Stimulated activated CD8-positive, alpha-beta memory T cell treated with anti-CD3 and anti-CD28 coated beads, Interleukin-15, amount 100 ng/mL, for 1 hour (primary cell): Measurements from ENCODE around the gene MIPEP.
"Not testable (repeated sequence)": the region's sequence is repeated elsewhere in the genome, so short reads cannot be mapped to it uniquely, and the experiment has no call there.

Experiments used
- DNase-seq: peaks from one replicate; pipeline ENCODE4 v3.0.0-alpha.2; 2020; ENCODE audit warnings: low read depth

The MIPEP gene

DNA sequence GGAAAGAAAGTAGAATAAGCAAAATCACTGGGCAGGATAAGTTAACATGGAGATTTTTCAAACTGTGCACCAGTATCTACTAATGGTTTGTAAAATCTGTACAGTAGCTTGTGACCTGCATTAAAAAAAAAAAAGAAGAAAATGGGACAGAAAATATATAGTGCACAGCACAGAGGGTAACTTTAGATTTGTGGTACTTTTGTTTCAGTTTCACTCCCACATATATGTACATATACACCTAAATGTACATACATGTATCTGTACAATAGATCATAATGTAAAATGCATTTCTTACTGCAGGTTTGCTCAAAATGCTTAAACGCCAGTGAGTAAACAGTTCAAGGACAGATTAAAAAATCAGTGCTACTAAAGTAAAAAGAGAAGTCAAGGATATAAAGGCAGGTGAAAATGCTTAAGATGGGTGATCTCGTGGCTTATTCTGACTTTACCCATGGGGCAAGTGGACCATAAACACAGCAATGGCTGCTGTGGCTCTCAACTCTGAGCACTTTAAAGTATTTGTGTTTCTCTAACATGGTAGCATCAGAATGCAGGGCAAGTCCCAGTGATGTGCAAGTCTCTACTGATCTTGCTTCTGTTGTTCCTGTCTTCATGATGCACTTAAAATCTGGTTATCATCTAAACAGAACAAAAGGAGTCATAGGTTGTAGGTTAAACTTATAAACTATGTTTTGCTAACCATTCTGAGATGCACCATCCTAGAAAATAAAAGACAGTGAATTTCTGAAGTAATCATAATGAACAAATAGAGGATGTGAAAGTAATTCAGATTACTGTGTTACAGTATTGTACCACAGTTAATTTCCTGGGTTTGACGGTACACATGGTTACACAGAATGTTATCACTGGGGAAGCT lies 112.3 kb downstream of the MIPEP start:
- no peak for DNase-seq

DNA sequence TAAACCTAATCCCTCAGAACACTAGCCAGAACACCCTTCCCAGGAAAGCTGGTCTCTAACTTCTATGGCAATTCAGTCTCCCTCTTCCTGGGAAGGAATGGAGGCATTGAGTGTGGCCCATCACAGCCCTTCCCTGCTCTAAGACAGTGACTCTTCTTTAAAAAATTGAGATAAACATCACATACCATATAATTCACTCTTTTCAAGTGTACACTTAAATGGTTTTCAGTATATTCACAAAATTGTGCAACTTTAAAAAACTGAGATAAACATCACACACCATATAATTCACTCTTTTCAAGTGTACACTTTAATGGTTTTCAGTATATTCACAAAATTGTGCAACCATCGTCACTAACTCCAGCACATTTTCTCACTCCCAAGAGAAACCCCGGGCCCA lies 116.5 kb downstream of the MIPEP start:
- DNase-seq, result no peak

GRCh38 chr13:23771956-23772355 lies 117.2 kb downstream of the MIPEP start:
- DNase-seq, result no peak

GRCh38 chr13:23771552-23771951 lies 117.6 kb downstream of the MIPEP start:
- no peak for DNase-seq

GRCh38 chr13:23770973-23771372 lies 118.2 kb downstream of the MIPEP start:
- DNase-seq, result no peak

GRCh38 chr13:23770428-23770827 lies 118.8 kb downstream of the MIPEP start:
- DNase-seq, result no peak

DNA sequence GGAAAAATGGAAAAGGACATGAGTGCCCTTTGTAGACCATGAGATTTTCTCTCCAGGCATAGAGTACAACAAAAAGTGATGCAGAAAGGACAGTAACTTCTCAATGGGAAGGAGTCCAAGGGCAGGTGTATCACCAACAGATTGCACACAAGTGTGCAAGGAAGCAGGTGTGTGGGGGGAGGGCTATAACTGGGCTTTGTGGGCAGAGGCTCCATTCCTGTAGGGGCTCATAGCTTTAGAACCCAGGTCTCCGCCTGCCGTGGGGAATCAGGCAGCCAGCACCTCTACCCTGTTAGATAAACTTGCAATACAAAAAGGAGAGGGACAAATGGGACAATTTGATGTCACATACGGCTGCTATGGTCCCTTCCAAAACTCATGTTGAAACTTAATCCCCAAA lies 119.8 kb downstream of the MIPEP start:
- DNase-seq, result no peak

GRCh38 chr13:23767838-23768237 lies 121.4 kb downstream of the MIPEP start:
- no peak for DNase-seq

- DNase-seq, result no peak
These were observed 122.3 kb downstream of the MIPEP start for GRCh38 chr13:23766939-23767338.

- no peak for DNase-seq
These were observed 122.9 kb downstream of the MIPEP start for GRCh38 chr13:23766283-23766682.

DNA sequence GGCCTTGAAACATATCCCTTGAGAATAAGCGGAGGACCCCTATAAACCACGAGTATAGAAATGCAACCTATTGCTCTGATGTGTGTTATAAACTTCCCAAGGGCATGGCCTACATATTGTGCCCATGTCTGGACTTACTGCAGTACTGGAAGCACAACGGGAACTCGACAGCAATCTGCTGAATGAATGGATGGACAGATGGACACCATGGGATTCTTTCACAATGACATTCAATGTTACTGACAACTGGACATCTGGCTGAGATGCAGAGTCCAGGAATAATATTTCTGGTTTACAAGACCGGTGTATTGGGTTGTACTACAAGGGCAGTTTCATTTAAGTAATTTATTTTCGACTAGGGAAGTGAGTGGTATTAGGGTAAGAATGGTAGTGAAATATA lies 123.7 kb downstream of the MIPEP start:
- DNase-seq, result no peak

- DNase-seq, result no peak
These were observed 125.9 kb downstream of the MIPEP start for GRCh38 chr13:23763318-23763717.

DNA sequence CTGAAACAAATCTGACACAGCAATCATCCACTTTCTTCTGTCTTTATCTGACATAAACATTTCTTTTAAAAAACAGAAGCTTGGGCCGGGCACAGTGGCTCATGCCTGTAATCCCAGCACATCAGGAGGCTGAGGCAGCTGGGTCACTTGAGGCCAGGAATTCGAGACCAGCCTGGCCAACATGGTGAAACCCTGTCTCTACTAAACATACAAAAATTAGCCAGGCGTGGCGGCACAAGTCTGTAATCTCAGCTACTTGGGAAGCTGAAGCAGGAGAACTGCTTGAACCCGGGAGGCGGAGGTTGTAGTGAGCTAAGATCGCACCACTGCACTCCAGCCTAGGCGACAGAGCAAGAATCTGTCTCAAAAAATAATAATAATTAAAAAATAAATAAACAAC lies 127.4 kb downstream of the MIPEP start:
- not testable (repeated sequence) for DNase-seq

- DNase-seq, result no peak
These were observed 129.2 kb downstream of the MIPEP start for GRCh38 chr13:23760000-23760399.

- no peak for DNase-seq
These were observed 130.2 kb downstream of the MIPEP start for GRCh38 chr13:23758798-23759527.

- DNase-seq, result no peak
These were observed 134.2 kb downstream of the MIPEP start for GRCh38 chr13:23754997-23755396.

GRCh38 chr13:23754506-23754905 lies 134.7 kb downstream of the MIPEP start:
- no peak for DNase-seq

- DNase-seq, result no peak
These were observed 135.7 kb downstream of the MIPEP start for GRCh38 chr13:23753458-23753857.

- DNase-seq, result no peak
These were observed 136.8 kb downstream of the MIPEP start for GRCh38 chr13:23752111-23753001.

- DNase-seq, result no peak
These were observed 138.0 kb downstream of the MIPEP start for GRCh38 chr13:23751195-23751594.

DNA sequence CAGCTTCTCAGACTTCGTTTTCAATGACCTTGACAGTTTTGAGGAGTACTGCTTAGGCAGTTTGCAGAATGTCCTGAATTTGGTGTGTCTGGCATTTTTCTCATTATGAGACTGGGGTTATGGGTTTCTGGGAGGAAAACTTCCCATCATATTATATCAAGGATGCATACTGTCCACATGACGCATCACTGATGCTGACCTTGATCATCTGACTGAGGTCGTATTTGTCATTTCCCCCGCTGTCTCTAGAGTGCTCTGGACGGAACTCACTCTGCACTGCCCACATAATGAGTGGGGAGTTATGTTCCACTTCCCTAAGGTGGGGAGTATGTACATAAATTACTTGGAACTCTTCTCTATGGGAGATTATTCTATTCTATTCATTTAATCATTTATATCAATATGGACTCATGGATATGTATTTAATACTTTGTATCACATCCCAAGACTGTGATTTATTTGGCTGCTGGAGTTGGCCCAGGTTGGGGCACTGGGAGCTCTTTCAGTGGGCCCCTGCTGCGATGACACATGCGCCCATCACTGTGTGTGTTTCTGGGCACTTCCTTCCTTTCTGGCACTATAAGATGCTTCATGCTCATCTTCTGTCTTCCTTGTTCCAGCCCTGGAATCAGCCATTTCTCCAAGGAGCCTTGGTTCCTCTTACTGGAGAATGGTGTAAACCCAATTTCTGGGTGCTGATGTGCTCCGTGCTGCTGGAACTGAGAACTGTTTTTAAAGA lies 138.6 kb downstream of the MIPEP start:
- DNase-seq, result no peak
